GM12801 (cell line): ENCODE data around the gene ICAM3.

Source experiments
- CTCF ChIP-seq: IDR thresholded peaks from one replicate; pipeline ENCODE4 v1.5.1; 2011; ENCODE audit warnings: control low read depth; ENCODE audit not compliant: insufficient read length; ENCODE audit errors: extremely low read depth

The ICAM3 gene

GRCh38 chr19:10339380-10339960, at the start of gene ICAM3:
Gene ICAM3 (minus strand): TSS chr19:10339624. CDS start chr19:10339614, 10 bp downstream.
- TF ChIP-seq CTCF = no peak

- peak; percentile 80 for TF ChIP-seq CTCF
These were observed 49.5 kb upstream of the ICAM3 start for GRCh38 chr19:10388957-10389356.

- no peak for TF ChIP-seq CTCF
These were observed 45.2 kb upstream of the ICAM3 start for GRCh38 chr19:10384580-10384979.

GRCh38 chr19:10380313-10381102, 41.1 kb upstream of the ICAM3 start, which contains the start of gene TYK2:
Gene TYK2 (minus strand): TSS chr19:10380572. CDS start chr19:10378406, 2,166 bp downstream.
- no peak for TF ChIP-seq CTCF

- no peak for TF ChIP-seq CTCF
These were observed 40.5 kb upstream of the ICAM3 start for GRCh38 chr19:10379880-10380312.

GRCh38 chr19:10378124-10378523, 38.7 kb upstream of the ICAM3 start:
- TF ChIP-seq CTCF = no peak

- no peak for TF ChIP-seq CTCF
These were observed 35.5 kb upstream of the ICAM3 start for GRCh38 chr19:10374931-10375330.
